Tibial nerve (tissue), 4 donors: Measurements from ENCODE around the gene FOXQ1. TPM values are rescaled to one million over a fixed set of nuclear protein-coding genes. Genes with fewer than 3 reads are reported as not detected.

Experiments
- DNase-seq, 2 donors: peaks; one replicate each; pipeline ENCODE4 v3.0.0-alpha.2; 2019; ENCODE audit warnings: low spot score in 2 of 2
- H3K27ac ChIP-seq, 4 donors: fragments of 200-600 bp; sonication (generic) in 3 of 4; one replicate each; pipeline ENCODE4 v1.5.1; 2017 to 2019; ENCODE audit warnings: mild to moderate bottlenecking in 1 of 4
- H3K27me3 ChIP-seq, 2 donors: fragments of 200-600 bp; sonication (generic) in 1 of 2; one replicate each; pipeline versions ENCODE4 v1.5.1 to v1.6.0; 2017 to 2019
- H3K36me3 ChIP-seq, 3 donors: fragments of 200-600 bp; sonication (generic); one replicate each; pipeline ENCODE4 v1.5.1; 2018 to 2019
- H3K4me1 ChIP-seq, 4 donors: fragments of 200-600 bp; sonication (generic) in 3 of 4; one replicate each; pipeline ENCODE4 v1.5.1; 2017 to 2019
- H3K4me3 ChIP-seq, 4 donors: fragments of 200-600 bp; sonication (generic) in 3 of 4; one replicate each; pipeline ENCODE4 v1.5.1; 2017 to 2019; ENCODE audit warnings: mild to moderate bottlenecking in 1 of 4, moderate library complexity in 1 of 4
- H3K9me3 ChIP-seq, 4 donors: fragments of 200-600 bp; sonication (generic) in 3 of 4; one replicate each; pipeline ENCODE4 v1.5.1; 2017 to 2019
- EP300 ChIP-seq, 2 donors: sonication (generic); formaldehyde crosslinking; IDR thresholded peaks; one replicate each; pipeline ENCODE4 v1.6.1; 2017; ENCODE audit warnings: antibody characterized with exemption in 2 of 2, mild to moderate bottlenecking in 1 of 2
- POLR2A ChIP-seq, 2 donors: fragments of 450-650 bp; IDR thresholded peaks; one replicate each; pipeline ENCODE4 v1.6.1; 2017; ENCODE audit warnings: antibody characterized with exemption in 2 of 2, mild to moderate bottlenecking in 2 of 2, moderate library complexity in 2 of 2
- WGBS, 2 donors: methylation state at CpG; one replicate each; pipeline ENCODE4 v1.1.5; 2018; 5-methylcytosine and 5-hydroxymethylcytosine counted together
- total RNA-seq, 4 donors: library from RNA; depleted of rRNA; stranded (reverse); fragments of >200 nt; gene quantifications; one replicate each; pipeline ENCODE4 v1.1.0, GENCODE V29; 2016
- TF ChIP-seq, protein P1 (sequence below), 5 experiments: fragments of 200-600 bp in 3 of 5; fragments of 450-650 bp in 2 of 5; sonication (generic) in 3 of 5; IDR thresholded peaks; one replicate each; pipeline ENCODE4 v1.5.1; 2016 to 2019; ENCODE audit warnings: antibody characterized with exemption in 5 of 5, mild to moderate bottlenecking in 3 of 5, moderate library complexity in 2 of 5

The FOXQ1 gene
- total RNA-seq, 4 donors from 2014 or later = 0.21 to 0.59 TPM; not detected in 2

DNA sequence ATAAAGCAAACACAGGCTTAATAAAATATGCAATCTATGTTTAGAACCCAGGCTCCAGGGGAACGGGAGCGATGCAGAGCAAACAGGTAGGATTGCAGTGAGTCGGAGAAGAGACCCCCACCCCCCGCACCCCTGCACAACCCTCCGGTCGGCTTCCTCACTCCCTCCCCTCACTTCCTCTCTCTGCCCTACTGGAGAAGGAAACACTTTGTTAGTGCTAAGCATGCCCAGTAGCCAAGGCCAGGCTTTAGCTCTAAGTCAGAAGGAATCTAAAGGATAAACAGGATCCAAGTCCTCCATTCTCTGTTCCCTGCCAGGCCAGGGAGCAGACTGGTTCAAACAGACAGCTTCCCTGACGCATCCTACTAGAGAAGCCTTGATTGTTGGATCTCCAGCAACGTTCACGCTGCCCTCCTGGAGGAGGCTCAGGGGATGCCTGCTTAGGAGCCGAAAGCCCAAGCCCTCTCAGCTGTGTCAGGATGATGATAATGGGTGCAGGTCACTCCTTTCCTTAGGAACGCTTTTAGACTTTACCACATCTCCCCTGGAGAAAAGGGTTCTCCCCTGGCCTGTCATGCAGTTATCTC, 14.7 kb downstream of the FOXQ1 start:
- Histone ChIP-seq H3K36me3 (no peaks in the 10 kb centered on the region), H3K9me3 (peaks cover 0 to 18% (median 0%) of the 10 kb centered on the region in 4 donors), H3K27ac (no peak overlapping the region), H3K4me3 (no peak overlapping the region), H3K4me1 (peaks cover 0 to 12% (median 0%) of the 10 kb centered on the region in 4 donors), H3K27me3 (no peaks in the 10 kb centered on the region)
- TF ChIP-seq, protein P1, sequence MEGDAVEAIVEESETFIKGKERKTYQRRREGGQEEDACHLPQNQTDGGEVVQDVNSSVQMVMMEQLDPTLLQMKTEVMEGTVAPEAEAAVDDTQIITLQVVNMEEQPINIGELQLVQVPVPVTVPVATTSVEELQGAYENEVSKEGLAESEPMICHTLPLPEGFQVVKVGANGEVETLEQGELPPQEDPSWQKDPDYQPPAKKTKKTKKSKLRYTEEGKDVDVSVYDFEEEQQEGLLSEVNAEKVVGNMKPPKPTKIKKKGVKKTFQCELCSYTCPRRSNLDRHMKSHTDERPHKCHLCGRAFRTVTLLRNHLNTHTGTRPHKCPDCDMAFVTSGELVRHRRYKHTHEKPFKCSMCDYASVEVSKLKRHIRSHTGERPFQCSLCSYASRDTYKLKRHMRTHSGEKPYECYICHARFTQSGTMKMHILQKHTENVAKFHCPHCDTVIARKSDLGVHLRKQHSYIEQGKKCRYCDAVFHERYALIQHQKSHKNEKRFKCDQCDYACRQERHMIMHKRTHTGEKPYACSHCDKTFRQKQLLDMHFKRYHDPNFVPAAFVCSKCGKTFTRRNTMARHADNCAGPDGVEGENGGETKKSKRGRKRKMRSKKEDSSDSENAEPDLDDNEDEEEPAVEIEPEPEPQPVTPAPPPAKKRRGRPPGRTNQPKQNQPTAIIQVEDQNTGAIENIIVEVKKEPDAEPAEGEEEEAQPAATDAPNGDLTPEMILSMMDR (IDR thresholded peaks at IDR 0.05) = no peak
- no peak for TF ChIP-seq POLR2A (IDR thresholded peaks at IDR 0.05)
- no peak for TF ChIP-seq EP300 (IDR thresholded peaks at IDR 0.05)
- WGBS, 2 donors = 50 to 56% methylated on average over 11 of the region's 11 CpGs
- no peak for DNase-seq

GRCh38 chr6:1327630-1328029, 15.7 kb downstream of the FOXQ1 start:
- TF ChIP-seq, protein P1 (IDR thresholded peaks at IDR 0.05) = no peak
- TF ChIP-seq POLR2A (IDR thresholded peaks at IDR 0.05) (no peak), EP300 (IDR thresholded peaks at IDR 0.05) (no peak)
- peaks cover 0 to 18% (median 0%) of the 10 kb centered on the region in 4 donors for H3K9me3 ChIP-seq
- H3K4me3 ChIP-seq = no peak overlapping the region
- no peak overlapping the region for H3K27ac ChIP-seq
- no peaks in the 10 kb centered on the region for H3K36me3 ChIP-seq
- no peak for DNase-seq
- 83 to 86% methylated on average over 8 of the region's 8 CpGs for WGBS, 2 donors
- H3K4me1 ChIP-seq = peaks cover 0 to 4% (median 0%) of the 10 kb centered on the region in 4 donors
- H3K27me3 ChIP-seq = no peaks in the 10 kb centered on the region

GRCh38 chr6:1328129-1328800, 16.4 kb downstream of the FOXQ1 start:
- Histone ChIP-seq H3K4me3 (no peak overlapping the region), H3K36me3 (no peaks in the 10 kb centered on the region), H3K27me3 (no peaks in the 10 kb centered on the region), H3K27ac (no peak overlapping the region), H3K4me1 (no peaks in the 10 kb centered on the region), H3K9me3 (peaks cover 0 to 18% (median 0%) of the 10 kb centered on the region in 4 donors)
- DNase-seq = no peak
- 92 to 100% methylated on average over 2 of the region's 2 CpGs for WGBS, 2 donors
- TF ChIP-seq, protein P1 (IDR thresholded peaks at IDR 0.05) = no peak
- TF ChIP-seq POLR2A (IDR thresholded peaks at IDR 0.05) (no peak), EP300 (IDR thresholded peaks at IDR 0.05) (no peak)

DNA sequence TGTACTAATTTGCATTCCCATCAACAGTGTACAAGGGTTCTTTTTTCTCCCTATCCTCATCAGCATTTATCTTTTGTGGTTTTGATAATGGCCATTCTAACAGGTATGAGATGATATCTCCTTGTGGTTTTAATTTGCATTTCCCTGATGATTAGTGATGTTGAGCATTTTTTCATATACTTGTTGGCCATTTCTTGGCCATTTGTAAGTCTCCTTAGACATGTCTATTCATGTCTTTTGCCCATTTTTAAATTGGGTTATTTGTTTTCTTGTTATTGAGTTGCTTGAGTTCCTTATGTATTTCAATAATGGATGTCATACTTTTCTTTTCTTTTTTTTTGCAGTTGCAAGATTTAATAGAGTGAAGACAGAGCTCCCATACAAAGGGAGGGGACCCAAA, 17.8 kb downstream of the FOXQ1 start:
- TF ChIP-seq POLR2A (IDR thresholded peaks at IDR 0.05) (no peak), EP300 (IDR thresholded peaks at IDR 0.05) (no peak)
- TF ChIP-seq, protein P1 (IDR thresholded peaks at IDR 0.05) = no peak
- peaks cover 0 to under 1% (median 0%) of the 10 kb centered on the region in 4 donors for H3K4me1 ChIP-seq

DNA sequence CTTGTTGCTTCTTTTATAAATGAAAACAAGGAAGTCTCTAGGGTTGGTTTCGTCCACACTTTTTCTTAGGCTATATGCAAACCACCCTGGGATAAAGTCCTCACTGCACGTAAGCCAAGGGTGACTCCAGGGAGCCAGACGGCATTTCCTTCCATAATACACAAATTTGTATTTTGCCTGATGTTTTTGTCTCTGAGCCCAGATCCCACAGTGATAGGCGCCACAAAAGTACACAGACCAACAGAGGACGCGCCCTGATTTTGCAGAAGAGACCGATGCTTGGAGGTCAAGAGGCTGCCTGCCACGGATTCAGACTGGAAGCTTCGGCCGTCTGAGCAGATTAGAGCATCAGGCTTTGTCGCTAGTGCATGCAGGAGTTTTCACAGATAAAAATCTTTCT, 22.8 kb downstream of the FOXQ1 start:
- H3K27ac ChIP-seq = no peak overlapping the region
- H3K4me1 ChIP-seq = peaks cover 0 to 11% (median 0%) of the 10 kb centered on the region in 4 donors
- no peak for DNase-seq
- WGBS, 2 donors = 60 to 61% methylated on average over 11 of the region's 11 CpGs
- TF ChIP-seq EP300 (IDR thresholded peaks at IDR 0.05) (no peak), POLR2A (IDR thresholded peaks at IDR 0.05) (no peak)
- TF ChIP-seq, protein P1 (IDR thresholded peaks at IDR 0.05) = no peak
- no peaks in the 10 kb centered on the region for H3K36me3 ChIP-seq
- H3K4me3 ChIP-seq = no peak overlapping the region
- no peaks in the 10 kb centered on the region for H3K27me3 ChIP-seq
- peaks cover 0 to 14% (median 0%) of the 10 kb centered on the region in 4 donors for H3K9me3 ChIP-seq

More for the DNA sequence above, 17.8 kb downstream of the FOXQ1 start:
- Histone ChIP-seq H3K36me3 (no peaks in the 10 kb centered on the region), H3K4me3 (no peak overlapping the region), H3K27me3 (no peaks in the 10 kb centered on the region), H3K9me3 (peaks cover 0 to 18% (median 0%) of the 10 kb centered on the region in 4 donors), H3K27ac (no peak overlapping the region)
- no peak for DNase-seq
